ENCODE measurements around the gene MORN3. TPM values are rescaled to one million over a fixed set of nuclear protein-coding genes. Genes with fewer than 3 reads are reported as not detected.
"Not testable (repeated sequence)": the region's sequence is repeated elsewhere in the genome, so short reads cannot be mapped to it uniquely, and the experiment has no call there.

The MORN3 gene
- total RNA-seq, 6 donors from 2014 or later = 0.69 to 5.6 (median 1.2) TPM

- no peak for TF ChIP-seq POLR2A (IDR thresholded peaks at IDR 0.05)
- TF ChIP-seq POLR2AphosphoS5 (IDR thresholded peaks at IDR 0.05) = no peak
- no peak for TF ChIP-seq EP300 (IDR thresholded peaks at IDR 0.05)
- TF ChIP-seq, protein P1, sequence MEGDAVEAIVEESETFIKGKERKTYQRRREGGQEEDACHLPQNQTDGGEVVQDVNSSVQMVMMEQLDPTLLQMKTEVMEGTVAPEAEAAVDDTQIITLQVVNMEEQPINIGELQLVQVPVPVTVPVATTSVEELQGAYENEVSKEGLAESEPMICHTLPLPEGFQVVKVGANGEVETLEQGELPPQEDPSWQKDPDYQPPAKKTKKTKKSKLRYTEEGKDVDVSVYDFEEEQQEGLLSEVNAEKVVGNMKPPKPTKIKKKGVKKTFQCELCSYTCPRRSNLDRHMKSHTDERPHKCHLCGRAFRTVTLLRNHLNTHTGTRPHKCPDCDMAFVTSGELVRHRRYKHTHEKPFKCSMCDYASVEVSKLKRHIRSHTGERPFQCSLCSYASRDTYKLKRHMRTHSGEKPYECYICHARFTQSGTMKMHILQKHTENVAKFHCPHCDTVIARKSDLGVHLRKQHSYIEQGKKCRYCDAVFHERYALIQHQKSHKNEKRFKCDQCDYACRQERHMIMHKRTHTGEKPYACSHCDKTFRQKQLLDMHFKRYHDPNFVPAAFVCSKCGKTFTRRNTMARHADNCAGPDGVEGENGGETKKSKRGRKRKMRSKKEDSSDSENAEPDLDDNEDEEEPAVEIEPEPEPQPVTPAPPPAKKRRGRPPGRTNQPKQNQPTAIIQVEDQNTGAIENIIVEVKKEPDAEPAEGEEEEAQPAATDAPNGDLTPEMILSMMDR (IDR thresholded peaks at IDR 0.05) = no peak
- no peaks in the 10 kb centered on the region for H3K9me3 ChIP-seq
- peaks cover 7 to 19% (median 16%) of the 10 kb centered on the region in 4 donors for H3K4me1 ChIP-seq
- ATAC-seq (ENCODE audit: low FRiP score in 2 of 2) = no peak
- no peak overlapping the region for H3K4me3 ChIP-seq
- WGBS, 2 donors = 94 to 98% methylated on average over 5 of the region's 5 CpGs
- no peak for DNase-seq
- no peak overlapping the region for H3K27ac ChIP-seq
- no peaks in the 10 kb centered on the region for H3K27me3 ChIP-seq
- no peaks in the 10 kb centered on the region for H3K36me3 ChIP-seq
Observed at GRCh38 chr12:121676190-121676589, 6.7 kb upstream of the MORN3 start.

DNA sequence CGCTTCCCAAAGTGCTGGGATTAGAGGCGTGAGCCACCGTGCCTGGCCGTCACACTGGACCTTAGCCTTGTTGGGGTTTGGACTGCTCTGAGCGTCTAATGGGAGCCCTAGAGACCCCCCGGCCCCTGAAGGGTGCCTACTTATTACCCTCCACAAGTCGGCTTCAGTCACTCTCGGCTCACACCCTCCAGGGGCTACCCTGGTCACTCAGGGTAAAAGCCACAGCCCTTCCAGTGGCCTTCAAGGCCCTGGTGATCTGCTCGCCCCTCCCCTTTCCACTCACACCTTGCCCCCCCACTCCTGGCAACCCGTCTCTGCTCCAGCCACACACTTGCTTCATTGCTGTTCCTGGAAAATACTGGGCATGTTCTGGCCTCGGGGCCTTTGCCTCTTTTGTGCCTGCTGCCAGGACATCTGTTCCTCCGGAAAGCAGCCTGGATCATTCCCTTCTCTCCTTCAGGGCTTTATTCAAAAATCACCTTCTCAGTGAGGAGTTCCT, 3.6 kb upstream of the MORN3 start:
- peak overlapping the region in 3 of 4 donors; percentile 52 to 64 (median 56) for H3K4me3 ChIP-seq
- TF ChIP-seq EP300 (IDR thresholded peaks at IDR 0.05) = no peak
- no peaks in the 10 kb centered on the region for H3K36me3 ChIP-seq
- DNase-seq (peak in 1 of 2 donors; percentile 37), ATAC-seq (ENCODE audit: low FRiP score in 2 of 2) (peak; percentile 22 to 45)
- H3K27ac ChIP-seq = peak overlapping the region; percentile 20 to 81 (median 66)
- 56 to 72% methylated on average over 8 to 11 of the region's 12 CpGs for WGBS, 2 donors
- no peaks in the 10 kb centered on the region for H3K9me3 ChIP-seq
- H3K27me3 ChIP-seq = no peaks in the 10 kb centered on the region
- H3K4me1 ChIP-seq = peaks cover 7 to 19% (median 16%) of the 10 kb centered on the region in 4 donors

GRCh38 chr12:121668750-121669520, 519 bp downstream of the MORN3 start:
- TF ChIP-seq, protein P1 (IDR thresholded peaks at IDR 0.05) = peak in 5 of 6 experiments; percentile 44 to 58 (median 54)
- TF ChIP-seq POLR2A (IDR thresholded peaks at IDR 0.05) (no peak), EP300 (IDR thresholded peaks at IDR 0.05) (no peak)
- H3K27me3 ChIP-seq = no peaks in the 10 kb centered on the region
- no peaks in the 10 kb centered on the region for H3K36me3 ChIP-seq
- no peak for ATAC-seq (ENCODE audit: low FRiP score in 2 of 2)
- peak in 1 of 2 donors; percentile 69 for DNase-seq
- H3K4me1 ChIP-seq = peaks cover 7 to 19% (median 16%) of the 10 kb centered on the region in 4 donors
- H3K4me3 ChIP-seq = no peak overlapping the region
- H3K27ac ChIP-seq = no peak overlapping the region
- WGBS, 2 donors = 81 to 83% methylated on average over 16 to 17 of the region's 18 CpGs
- no peaks in the 10 kb centered on the region for H3K9me3 ChIP-seq

DNA sequence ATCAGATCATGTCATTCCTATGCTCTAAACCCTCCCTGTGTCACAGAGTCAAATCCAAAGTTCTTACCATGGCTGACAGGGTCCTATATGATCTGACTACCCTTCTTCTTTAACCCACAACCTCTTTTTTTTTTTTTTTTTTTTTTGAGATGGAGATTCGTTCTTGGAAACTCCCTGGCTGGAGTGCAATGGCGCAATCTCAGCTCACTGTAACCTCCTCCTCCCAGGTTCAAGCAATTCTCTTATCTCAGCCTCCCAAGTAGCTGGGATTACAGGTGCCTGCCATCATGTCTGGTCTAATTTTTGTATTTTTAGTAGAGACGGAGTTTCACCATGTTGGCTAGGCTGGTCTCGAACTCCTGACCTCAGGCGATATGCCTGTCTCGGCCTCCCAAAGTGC, 2.6 kb downstream of the MORN3 start:
- not testable (repeated sequence) for H3K27ac ChIP-seq; DNase-seq; H3K27me3 ChIP-seq; H3K4me3 ChIP-seq; ATAC-seq (ENCODE audit: low FRiP score in 2 of 2); H3K36me3 ChIP-seq; H3K4me1 ChIP-seq; H3K9me3 ChIP-seq
- WGBS, 2 donors = 82 to 84% methylated on average over 6 of the region's 6 CpGs

DNA sequence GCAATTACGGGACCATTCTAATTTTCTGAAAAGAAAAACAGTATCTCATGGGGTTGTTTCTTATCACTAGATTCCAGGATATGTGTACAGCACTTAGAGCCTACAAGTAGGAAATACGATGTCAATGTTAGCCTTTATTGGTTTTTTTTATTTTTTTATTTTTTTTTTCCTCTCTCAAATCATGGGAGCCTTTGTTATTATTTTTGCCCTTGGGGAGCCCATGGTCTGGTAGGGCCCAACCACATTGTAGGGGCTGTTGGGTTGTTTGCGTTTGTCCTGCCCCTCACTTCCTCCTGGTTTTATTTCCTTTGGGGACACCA, 5.9 kb downstream of the MORN3 start:
- no peaks in the 10 kb centered on the region for H3K9me3 ChIP-seq
- H3K27ac ChIP-seq = peak overlapping the region in 1 of 4 donors; percentile 72
- H3K36me3 ChIP-seq = no peaks in the 10 kb centered on the region
- H3K4me3 ChIP-seq = no peak overlapping the region
- WGBS, 2 donors = 62 to 67% methylated on average over 3 of the region's 3 CpGs
- H3K4me1 ChIP-seq = peaks cover 9 to 14% (median 12%) of the 10 kb centered on the region in 4 donors
- H3K27me3 ChIP-seq = no peaks in the 10 kb centered on the region
- no peak for DNase-seq
- TF ChIP-seq POLR2A (IDR thresholded peaks at IDR 0.05) (no peak), POLR2AphosphoS5 (IDR thresholded peaks at IDR 0.05) (no peak), EP300 (IDR thresholded peaks at IDR 0.05) (no peak)
- TF ChIP-seq, protein P1 (IDR thresholded peaks at IDR 0.05) = no peak
- no peak for ATAC-seq (ENCODE audit: low FRiP score in 2 of 2)

- WGBS, 2 donors = 85 to 87% methylated on average over 11 of the region's 11 CpGs
- H3K4me1 ChIP-seq = peaks cover 11 to 24% (median 13%) of the 10 kb centered on the region in 4 donors
- not testable (repeated sequence) for H3K9me3 ChIP-seq; ATAC-seq (ENCODE audit: low FRiP score in 2 of 2); DNase-seq; H3K4me3 ChIP-seq; H3K27me3 ChIP-seq; H3K36me3 ChIP-seq
- peak overlapping the region in 1 of 4 donors; percentile 16 for H3K27ac ChIP-seq
Observed at GRCh38 chr12:121661353-121662105, 7.9 kb downstream of the MORN3 start.

Data from upper lobe of left lung (tissue), 6 donors.